Prostate gland (tissue), 2 donors: ENCODE data around the gene HOXA4.

Experiments
- POLR2AphosphoS5 ChIP-seq: sonication (generic); formaldehyde crosslinking; IDR thresholded peaks from one replicate; pipeline ENCODE4 v1.6.1; 2017; ENCODE audit warnings: antibody characterized with exemption
- TF ChIP-seq, protein P1 (sequence below), 4 experiments: fragments of 200-600 bp in 2 of 4; fragments of 450-650 bp in 2 of 4; sonication (generic) in 2 of 4; IDR thresholded peaks; 1 replicate in 3 of 4; 2 replicates in 1 of 4; pipeline ENCODE4 v1.5.1; 2016 to 2019; ENCODE audit warnings: antibody characterized with exemption in 4 of 4, mild to moderate bottlenecking in 2 of 4, moderate library complexity in 2 of 4

DNA sequence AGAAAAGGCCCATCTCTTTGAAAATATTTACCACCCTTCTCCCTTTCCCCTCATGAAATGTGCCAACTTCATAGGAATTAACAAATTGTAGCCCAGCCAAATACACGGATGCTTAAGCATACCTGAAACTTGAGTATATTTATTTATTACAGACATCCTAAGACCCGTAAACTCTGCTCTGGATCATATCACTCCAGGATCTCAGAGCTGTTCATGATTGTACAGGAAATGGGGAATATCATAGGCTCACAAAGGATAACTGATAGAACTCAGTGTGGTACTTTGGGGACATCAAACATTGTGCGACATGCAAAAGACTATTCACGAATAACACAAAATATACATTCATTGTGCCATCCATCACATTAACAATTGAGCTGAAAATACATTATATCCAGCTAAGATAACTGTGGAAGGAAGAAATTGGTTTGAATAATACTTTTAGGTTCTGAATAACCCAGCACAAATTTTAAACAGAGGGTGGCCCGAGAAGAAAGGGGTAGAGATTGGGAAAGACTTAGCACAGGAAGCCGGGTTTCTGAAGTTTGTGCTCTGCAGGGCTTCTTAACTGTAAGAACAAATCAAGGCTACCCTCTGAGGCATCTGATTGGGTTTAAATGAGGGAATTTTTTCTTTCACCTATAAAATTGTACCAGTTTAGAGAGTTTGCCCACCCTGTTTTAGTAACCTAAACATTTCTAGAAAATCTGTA is 37.2 kb downstream of the HOXA4 start:
- TF ChIP-seq, protein P1, sequence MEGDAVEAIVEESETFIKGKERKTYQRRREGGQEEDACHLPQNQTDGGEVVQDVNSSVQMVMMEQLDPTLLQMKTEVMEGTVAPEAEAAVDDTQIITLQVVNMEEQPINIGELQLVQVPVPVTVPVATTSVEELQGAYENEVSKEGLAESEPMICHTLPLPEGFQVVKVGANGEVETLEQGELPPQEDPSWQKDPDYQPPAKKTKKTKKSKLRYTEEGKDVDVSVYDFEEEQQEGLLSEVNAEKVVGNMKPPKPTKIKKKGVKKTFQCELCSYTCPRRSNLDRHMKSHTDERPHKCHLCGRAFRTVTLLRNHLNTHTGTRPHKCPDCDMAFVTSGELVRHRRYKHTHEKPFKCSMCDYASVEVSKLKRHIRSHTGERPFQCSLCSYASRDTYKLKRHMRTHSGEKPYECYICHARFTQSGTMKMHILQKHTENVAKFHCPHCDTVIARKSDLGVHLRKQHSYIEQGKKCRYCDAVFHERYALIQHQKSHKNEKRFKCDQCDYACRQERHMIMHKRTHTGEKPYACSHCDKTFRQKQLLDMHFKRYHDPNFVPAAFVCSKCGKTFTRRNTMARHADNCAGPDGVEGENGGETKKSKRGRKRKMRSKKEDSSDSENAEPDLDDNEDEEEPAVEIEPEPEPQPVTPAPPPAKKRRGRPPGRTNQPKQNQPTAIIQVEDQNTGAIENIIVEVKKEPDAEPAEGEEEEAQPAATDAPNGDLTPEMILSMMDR (IDR thresholded peaks at IDR 0.05), result no peak
- TF ChIP-seq POLR2AphosphoS5, result no peak
